ENCODE measurements around the gene EID2B. TPM values are rescaled to one million over a fixed set of nuclear protein-coding genes. Genes with fewer than 3 reads are reported as not detected.

The EID2B gene
- total RNA-seq, 1 donor from 2014 or later = 2.6 TPM

DNA sequence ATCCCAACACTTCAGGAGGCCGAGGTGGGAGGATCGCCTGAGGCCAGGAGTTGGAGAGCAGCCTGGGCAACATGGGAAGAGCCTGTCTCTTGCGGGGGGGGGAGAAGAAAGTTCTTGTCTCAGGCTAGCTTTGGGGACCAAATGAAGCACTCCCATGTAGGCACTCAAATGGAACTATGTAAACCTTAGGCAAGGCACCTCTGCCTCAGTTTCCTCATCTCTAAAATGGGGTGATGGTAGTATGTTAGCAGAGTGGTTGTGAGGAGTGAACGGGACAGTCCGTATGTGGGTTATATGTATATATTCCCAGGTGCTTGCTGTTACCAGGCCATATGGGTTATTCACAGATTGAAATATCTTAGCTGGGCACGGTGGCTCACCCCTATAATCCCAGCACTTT lies 40.4 kb downstream of the EID2B start:
- Histone ChIP-seq H3K27me3 (ENCODE audit: control insufficient read depth in 3 of 3, insufficient read depth in 3 of 3, low read length in 3 of 3) (peaks cover 9 to 13% (median 12%) of the 10 kb centered on the region in 3 donors), H3K27ac (ENCODE audit: low read depth, low read length) (no peak overlapping the region), H3K36me3 (ENCODE audit: control insufficient read depth in 3 of 3, insufficient read depth in 3 of 3, low read length in 3 of 3) (peaks cover 24 to 29% (median 27%) of the 10 kb centered on the region in 3 donors), H3K4me3 (ENCODE audit: low read length in 3 of 3) (no peak overlapping the region), H3K9me3 (ENCODE audit: control insufficient read depth in 3 of 3, low read length in 3 of 3) (no peaks in the 10 kb centered on the region), H3K9ac (ENCODE audit: low read depth in 1 of 3, low read length in 3 of 3) (no peak overlapping the region), H3K4me1 (ENCODE audit: control insufficient read depth in 3 of 3, insufficient read depth in 3 of 3, low read length in 3 of 3) (no peaks in the 10 kb centered on the region)

DNA sequence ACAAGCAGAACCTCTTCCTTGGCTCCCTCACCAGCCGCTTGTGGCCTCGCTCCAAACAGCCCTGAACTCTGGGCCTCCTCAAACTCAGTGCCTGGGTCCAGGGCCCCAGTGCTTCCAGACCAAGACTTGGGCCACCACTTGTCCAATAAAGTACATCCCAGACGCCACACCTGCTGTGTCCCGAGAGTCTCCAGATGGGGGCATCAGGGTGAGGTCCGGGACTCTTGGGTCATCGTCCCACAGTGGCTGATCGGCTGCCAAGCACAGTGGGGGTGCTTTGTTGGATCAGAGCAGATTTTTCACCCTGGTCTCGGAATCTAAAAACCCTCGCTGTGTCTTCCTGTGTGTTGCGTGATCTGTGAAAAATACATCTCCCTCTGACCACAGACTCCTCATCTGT lies 42.9 kb downstream of the EID2B start:
- Histone ChIP-seq H3K9ac (ENCODE audit: low read depth in 1 of 3, low read length in 3 of 3) (no peak overlapping the region), H3K36me3 (ENCODE audit: control insufficient read depth in 3 of 3, insufficient read depth in 3 of 3, low read length in 3 of 3) (peaks cover 41 to 43% (median 42%) of the 10 kb centered on the region in 3 donors), H3K27me3 (ENCODE audit: control insufficient read depth in 3 of 3, insufficient read depth in 3 of 3, low read length in 3 of 3) (no peaks in the 10 kb centered on the region), H3K9me3 (ENCODE audit: control insufficient read depth in 3 of 3, low read length in 3 of 3) (no peaks in the 10 kb centered on the region), H3K4me1 (ENCODE audit: control insufficient read depth in 3 of 3, insufficient read depth in 3 of 3, low read length in 3 of 3) (no peaks in the 10 kb centered on the region), H3K27ac (ENCODE audit: low read depth, low read length) (no peak overlapping the region), H3K4me3 (ENCODE audit: low read length in 3 of 3) (no peak overlapping the region)

DNA sequence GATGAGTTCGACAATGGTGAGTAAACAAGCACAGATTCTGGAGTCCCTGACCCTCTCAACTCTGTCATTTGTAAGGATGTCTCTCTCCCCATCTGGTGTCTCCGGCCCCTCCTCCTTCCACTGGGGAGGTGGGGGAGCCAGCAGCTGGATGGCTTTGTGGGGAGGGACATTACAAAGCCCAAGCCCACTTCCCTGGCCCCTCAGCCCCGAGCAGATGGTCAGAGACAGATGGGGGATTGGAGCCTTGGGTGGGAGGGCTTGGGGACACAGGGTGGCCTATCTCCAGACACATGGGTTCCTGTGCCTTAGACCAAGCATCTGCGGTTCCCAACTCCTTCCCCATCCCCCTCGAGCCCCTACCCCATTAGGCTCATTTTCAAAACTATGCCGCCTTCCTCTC lies 49.5 kb downstream of the EID2B start:
- Histone ChIP-seq H3K9ac (ENCODE audit: low read depth in 1 of 3, low read length in 3 of 3) (no peak overlapping the region), H3K4me1 (ENCODE audit: control insufficient read depth in 3 of 3, insufficient read depth in 3 of 3, low read length in 3 of 3) (peaks cover 11 to 22% (median 14%) of the 10 kb centered on the region in 3 donors), H3K27me3 (ENCODE audit: control insufficient read depth in 3 of 3, insufficient read depth in 3 of 3, low read length in 3 of 3) (no peaks in the 10 kb centered on the region), H3K27ac (ENCODE audit: low read depth, low read length) (no peak overlapping the region), H3K4me3 (ENCODE audit: low read length in 3 of 3) (no peak overlapping the region), H3K36me3 (ENCODE audit: control insufficient read depth in 3 of 3, insufficient read depth in 3 of 3, low read length in 3 of 3) (peaks cover 23 to 28% (median 24%) of the 10 kb centered on the region in 3 donors), H3K9me3 (ENCODE audit: control insufficient read depth in 3 of 3, low read length in 3 of 3) (no peaks in the 10 kb centered on the region)

DNA sequence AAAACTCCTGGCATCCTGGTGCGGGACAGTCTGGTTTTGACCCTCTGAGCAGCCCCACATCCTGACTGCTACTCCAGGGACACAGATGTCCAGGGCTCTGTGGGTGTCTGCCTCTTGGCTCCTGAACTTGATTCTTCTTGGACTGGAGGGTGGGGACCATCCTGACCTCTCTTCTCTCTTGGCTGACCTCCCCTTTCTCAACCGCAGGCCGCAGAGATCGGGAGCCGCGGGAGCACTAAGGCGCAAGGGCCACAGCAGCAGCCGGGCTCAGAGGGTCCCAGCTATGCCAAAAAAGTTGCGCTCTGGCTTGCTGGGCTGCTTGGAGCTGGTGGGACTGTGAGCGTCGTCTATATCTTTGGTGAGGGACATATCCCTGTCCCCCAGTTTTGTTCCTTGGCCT lies 51.0 kb downstream of the EID2B start:
- peaks cover 11 to 22% (median 14%) of the 10 kb centered on the region in 3 donors for H3K4me1 ChIP-seq (ENCODE audit: control insufficient read depth in 3 of 3, insufficient read depth in 3 of 3, low read length in 3 of 3)
- H3K27me3 ChIP-seq (ENCODE audit: control insufficient read depth in 3 of 3, insufficient read depth in 3 of 3, low read length in 3 of 3) = no peaks in the 10 kb centered on the region
- H3K36me3 ChIP-seq (ENCODE audit: control insufficient read depth in 3 of 3, insufficient read depth in 3 of 3, low read length in 3 of 3) = peaks cover 14 to 21% (median 18%) of the 10 kb centered on the region in 3 donors
- no peaks in the 10 kb centered on the region for H3K9me3 ChIP-seq (ENCODE audit: control insufficient read depth in 3 of 3, low read length in 3 of 3)
- no peak overlapping the region for H3K27ac ChIP-seq (ENCODE audit: low read depth, low read length)
- H3K9ac ChIP-seq (ENCODE audit: low read depth in 1 of 3, low read length in 3 of 3) = peak overlapping the region; percentile 93 to 99 (median 97)
- peak overlapping the region; percentile 99 to 100 (median 99) for H3K4me3 ChIP-seq (ENCODE audit: low read length in 3 of 3)

DNA sequence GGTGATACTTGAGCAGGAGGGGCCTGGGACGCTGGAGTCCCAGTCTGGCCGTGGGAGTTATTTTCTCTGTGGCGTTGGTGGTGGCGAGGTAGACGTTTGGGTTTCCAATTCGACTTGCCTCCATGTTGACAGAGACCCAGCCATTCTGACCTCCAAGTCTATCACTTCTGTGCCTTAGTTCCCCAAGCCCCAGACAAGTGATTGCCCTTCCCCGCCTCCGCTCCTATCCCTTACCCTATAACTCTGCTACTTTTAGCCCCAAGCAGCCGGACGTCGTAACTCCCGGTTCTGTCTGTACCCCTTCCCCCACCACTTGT lies 51.5 kb downstream of the EID2B start:
- Histone ChIP-seq H3K27ac (ENCODE audit: low read depth, low read length) (peak overlapping the region; percentile 88), H3K27me3 (ENCODE audit: control insufficient read depth in 3 of 3, insufficient read depth in 3 of 3, low read length in 3 of 3) (no peaks in the 10 kb centered on the region), H3K36me3 (ENCODE audit: control insufficient read depth in 3 of 3, insufficient read depth in 3 of 3, low read length in 3 of 3) (peaks cover 11 to 19% (median 17%) of the 10 kb centered on the region in 3 donors)

More for the DNA sequence above, 51.5 kb downstream of the EID2B start:
- Histone ChIP-seq H3K4me1 (ENCODE audit: control insufficient read depth in 3 of 3, insufficient read depth in 3 of 3, low read length in 3 of 3) (peaks cover 11 to 22% (median 14%) of the 10 kb centered on the region in 3 donors), H3K9ac (ENCODE audit: low read depth in 1 of 3, low read length in 3 of 3) (peak overlapping the region; percentile 93 to 99 (median 97)), H3K9me3 (ENCODE audit: control insufficient read depth in 3 of 3, low read length in 3 of 3) (no peaks in the 10 kb centered on the region), H3K4me3 (ENCODE audit: low read length in 3 of 3) (peak overlapping the region; percentile 99 to 100 (median 99))

Other genes starting within 250 kb of the EID2B start
- gene IFNL1, start 236.4 kb downstream of the EID2B start, total RNA-seq = not detected
- 0.52 TPM for gene LRFN1, start 212.0 kb downstream of the EID2B start, total RNA-seq
- gene GMFG, start 196.8 kb downstream of the EID2B start, total RNA-seq = 20.9 TPM
- gene SAMD4B, start 190.4 kb downstream of the EID2B start, total RNA-seq = 22.4 TPM
- gene PAF1, start 141.7 kb downstream of the EID2B start, total RNA-seq = 25.1 TPM
- 9.4 TPM for gene MED29, start 141.5 kb downstream of the EID2B start, total RNA-seq
- gene ZFP36, start 126.0 kb downstream of the EID2B start, total RNA-seq = 3.1 TPM
- 15.7 TPM for gene PLEKHG2, start 120.2 kb downstream of the EID2B start, total RNA-seq
- gene RPS16, start 96.9 kb downstream of the EID2B start, total RNA-seq = 128 TPM
- 40.7 TPM for gene SUPT5H, start 87.3 kb downstream of the EID2B start, total RNA-seq
- gene TIMM50, start 52.0 kb downstream of the EID2B start, total RNA-seq = 40.7 TPM
- not detected for gene DLL3, start 33.9 kb downstream of the EID2B start, total RNA-seq
- gene SELENOV, start 17.7 kb downstream of the EID2B start, total RNA-seq = not detected
- gene EID2, start 7.3 kb upstream of the EID2B start, total RNA-seq = 6.8 TPM
- not detected for gene LGALS13, start 69.7 kb upstream of the EID2B start, total RNA-seq
- not detected for gene LGALS16, start 123.1 kb upstream of the EID2B start, total RNA-seq
- not detected for gene LGALS14, start 171.6 kb upstream of the EID2B start, total RNA-seq
- 5.7 TPM for gene CLC, start 205.2 kb upstream of the EID2B start, total RNA-seq
- not detected for gene LEUTX, start 246.0 kb upstream of the EID2B start, total RNA-seq